SJCRH30 (cell line): ENCODE measurements around the gene CCDC102B. TPM values are rescaled to one million over a fixed set of nuclear protein-coding genes. Genes with fewer than 3 reads are reported as not detected.

Experiments used
- DNase-seq, 2 experiments: peaks; one replicate each; pipeline ENCODE4 v3.0.0-alpha.2; 2015 to 2020
- H3K27ac ChIP-seq: fragments of 250-450 bp; sonication (Bioruptor Pico); 2 replicates; pipeline ENCODE4 v1.5.1; 2020; ENCODE audit warnings: mild to moderate bottlenecking, moderate library complexity
- H3K27me3 ChIP-seq: fragments of 250-450 bp; sonication (Bioruptor Pico); 2 replicates; pipeline ENCODE4 v1.5.1; 2020; ENCODE audit warnings: mild to moderate bottlenecking, moderate library complexity
- H3K36me3 ChIP-seq: fragments of 250-450 bp; sonication (Bioruptor Pico); 2 replicates; pipeline ENCODE4 v1.5.1; 2020; ENCODE audit warnings: mild to moderate bottlenecking, moderate library complexity
- H3K4me1 ChIP-seq: fragments of 250-450 bp; sonication (Bioruptor Pico); 2 replicates; pipeline ENCODE4 v1.5.1; 2020; ENCODE audit warnings: mild to moderate bottlenecking, moderate library complexity
- H3K4me3 ChIP-seq: fragments of 250-450 bp; sonication (Bioruptor Pico); 2 replicates; pipeline ENCODE4 v1.5.1; 2020; ENCODE audit warnings: mild to moderate bottlenecking, moderate library complexity
- H3K9me3 ChIP-seq: fragments of 250-450 bp; sonication (Bioruptor Pico); replicated peaks from 2 replicates; pipeline ENCODE4 v1.5.1; 2020; ENCODE audit warnings: mild to moderate bottlenecking, moderate library complexity
- total RNA-seq: library from RNA; depleted of rRNA; stranded (reverse); fragments of >200 nt; shearing (Covaris generic); gene quantifications from 2 replicates; pipeline ENCODE4 v1.2.3, GENCODE V29; 2014; rRNA removed

CCDC102B gene
- total RNA-seq, 1 experiment from 2014 or later, result 0.91 TPM

DNA sequence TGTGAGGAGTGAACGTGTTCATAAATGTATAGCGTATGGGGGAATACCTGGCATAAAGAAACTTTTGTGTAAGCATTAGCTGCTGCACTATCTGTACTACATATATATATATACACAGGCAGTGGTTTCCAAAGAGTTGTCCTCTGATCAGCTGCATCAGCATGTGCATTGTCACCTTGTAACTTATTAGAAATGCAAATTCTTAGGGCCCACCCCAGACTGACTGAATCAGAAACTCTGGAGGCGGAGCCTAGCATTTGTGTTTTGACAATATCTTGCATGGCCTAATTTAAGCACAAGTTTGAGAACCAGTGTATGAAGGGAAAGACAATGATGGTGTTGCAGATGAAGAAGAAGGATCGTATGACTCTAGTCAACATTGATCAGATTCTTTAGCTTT is 299.5 kb downstream of the CCDC102B start:
- Histone ChIP-seq H3K4me3 (no peak overlapping the region), H3K9me3 (no peaks in the 10 kb centered on the region), H3K27me3 (no peaks in the 10 kb centered on the region), H3K36me3 (no peaks in the 10 kb centered on the region), H3K27ac (no peak overlapping the region), H3K4me1 (no peaks in the 10 kb centered on the region)
- DNase-seq, result no peak

DNA sequence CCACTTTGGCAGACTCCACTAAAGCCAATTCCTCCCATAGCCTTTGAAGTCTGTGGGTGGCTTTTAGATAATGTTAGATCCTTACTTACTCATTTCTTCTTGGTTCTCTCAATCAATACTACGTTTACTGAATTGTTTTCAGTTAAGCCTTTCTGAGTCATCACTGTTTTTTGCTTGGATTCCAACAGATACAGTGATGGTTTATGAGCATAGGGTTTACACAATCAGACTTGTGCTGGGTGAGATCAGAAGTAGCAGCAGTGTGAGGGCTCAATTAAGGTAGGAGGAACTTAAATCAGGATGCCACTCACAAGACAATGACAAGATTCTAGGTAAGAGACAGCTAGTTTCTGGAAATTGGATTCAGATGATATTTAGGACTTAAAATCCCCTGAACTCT is 305.1 kb downstream of the CCDC102B start:
- H3K36me3 ChIP-seq, result no peaks in the 10 kb centered on the region
- no peaks in the 10 kb centered on the region for H3K27me3 ChIP-seq
- no peaks in the 10 kb centered on the region for H3K9me3 ChIP-seq
- no peak for DNase-seq
- H3K4me3 ChIP-seq, result no peak overlapping the region
- no peak overlapping the region for H3K27ac ChIP-seq
- no peaks in the 10 kb centered on the region for H3K4me1 ChIP-seq

Other genes with a start within 250 kb of the CCDC102B start
- 43.1 and 43.6 TPM in 2 replicates for gene TMX3, start 83.0 kb upstream of the CCDC102B start, total RNA-seq